K562 (cell line): ENCODE results near the gene LOXL3. TPM values are rescaled to one million over a fixed set of nuclear protein-coding genes. Genes with fewer than 3 reads are reported as not detected.

ENCODE experiments used
- ADNP ChIP-seq: fragments of 200-800 bp; sonication (Bioruptor generic); IDR thresholded peaks from 2 replicates; pipeline ENCODE4 v1.6.1; 2016; ENCODE audit warnings: missing genetic modification characterization, missing compliant biosample characterization
- ARNT ChIP-seq, 2 experiments: fragments of 450-650 bp; IDR thresholded peaks; 2 replicates each; pipeline ENCODE4 v1.6.1; 2016; ENCODE audit warnings: mild to moderate bottlenecking in 1 of 2
- polyA plus RNA-seq, 8 experiments: library from polyadenylated mRNA; depleted of rRNA in 4 of 8; stranded (reverse) in 5 of 8; unstranded in 3 of 8; fragments of >200 nt; fragmentation: Nextera tagmentation in 2 of 8; fragmentation: Illumina TruSeq in 1 of 8; extraction: Ambion mirVana in 2 of 8; extraction: Trizol in 1 of 8; gene quantifications; 2 replicates each; pipeline versions ENCODE4 v1.2.1 to v1.2.3, GENCODE V29; 2011 to 2014; ENCODE audit warnings: inconsistent platforms in 1 of 8, missing spikeins in 1 of 8
- total RNA-seq, 7 experiments: library from RNA; depleted of rRNA in 6 of 7; stranded (reverse); fragments of >200 nt in 6 of 7; fragmentation: Illumina TruSeq in 2 of 7; extraction: Trizol in 2 of 7; gene quantifications; 2 replicates each; pipeline versions ENCODE4 v1.2.1 to v1.2.3, GENCODE V29; 2011 to 2021; ENCODE audit warnings: low replicate concordance in 1 of 7
- TF ChIP-seq, protein P1 (sequence below): fragments of 450-650 bp; IDR thresholded peaks from 2 replicates; pipeline ENCODE4 v1.7.1; 2018; ENCODE audit warnings: mild to moderate bottlenecking, low read depth; ENCODE audit not compliant: partially characterized antibody
- TF ChIP-seq, protein P2 (sequence below): IDR thresholded peaks from 2 replicates; pipeline ENCODE4 v1.6.1; 2011; ENCODE audit warnings: borderline replicate concordance, low read depth, mild to moderate bottlenecking, moderate library complexity, low read length; ENCODE audit not compliant: insufficient read depth, poor library complexity, severe bottlenecking

Gene LOXL3
- total and polyA plus RNA-seq, 9 of the 15 experiments (the other 6 are each of a cell fraction or from before 2014, with no cell fraction given): 0.22 to 0.99 (median 0.31) TPM

DNA sequence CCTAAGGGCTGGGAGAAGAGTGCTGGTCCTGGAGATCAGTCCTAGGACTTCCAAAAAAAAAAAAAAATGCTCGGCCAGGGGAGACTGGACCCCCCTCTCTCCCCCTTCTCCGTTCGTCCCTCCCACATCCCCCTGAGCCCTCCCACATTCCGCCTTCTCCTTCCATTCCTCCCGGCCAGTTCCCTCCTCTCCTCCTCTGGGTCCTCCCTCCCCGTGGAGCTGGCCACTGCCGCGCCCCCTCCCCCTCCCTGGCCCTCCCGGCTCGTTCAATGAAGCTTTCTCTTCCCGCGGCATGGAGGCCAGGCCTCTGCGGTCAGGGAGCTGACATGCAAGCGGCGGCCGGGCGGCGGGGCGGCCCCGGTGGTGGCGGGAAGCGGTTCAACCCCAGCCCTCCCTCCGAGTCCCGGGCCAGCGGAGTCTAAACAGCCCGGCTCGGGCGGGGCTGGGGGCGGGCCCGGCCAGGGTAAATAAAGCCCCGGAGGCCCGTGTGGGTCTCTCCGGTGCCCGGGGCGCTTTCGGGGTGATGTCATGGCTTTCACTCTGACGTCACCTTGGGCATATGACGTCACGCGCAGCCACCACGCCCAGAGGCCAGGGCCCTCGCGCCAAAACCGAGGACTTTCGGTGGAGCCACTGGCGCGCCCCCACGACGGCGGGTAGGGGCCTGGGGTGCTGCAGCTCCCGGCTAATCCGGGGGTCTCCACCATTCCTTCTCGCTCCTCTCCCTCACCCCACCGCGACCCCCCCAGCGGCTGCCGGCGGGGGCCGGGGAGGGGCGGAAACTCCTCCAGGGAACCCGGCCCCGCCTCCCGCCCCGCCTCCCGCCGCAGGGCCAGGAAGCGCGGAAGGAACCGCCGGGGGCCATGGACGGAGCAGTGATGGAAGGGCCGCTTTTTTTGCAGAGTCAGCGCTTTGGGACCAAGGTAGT is at the start of gene LOXL3, which contains the start of gene DOK1 (continued):
- TF ChIP-seq, protein P1, sequence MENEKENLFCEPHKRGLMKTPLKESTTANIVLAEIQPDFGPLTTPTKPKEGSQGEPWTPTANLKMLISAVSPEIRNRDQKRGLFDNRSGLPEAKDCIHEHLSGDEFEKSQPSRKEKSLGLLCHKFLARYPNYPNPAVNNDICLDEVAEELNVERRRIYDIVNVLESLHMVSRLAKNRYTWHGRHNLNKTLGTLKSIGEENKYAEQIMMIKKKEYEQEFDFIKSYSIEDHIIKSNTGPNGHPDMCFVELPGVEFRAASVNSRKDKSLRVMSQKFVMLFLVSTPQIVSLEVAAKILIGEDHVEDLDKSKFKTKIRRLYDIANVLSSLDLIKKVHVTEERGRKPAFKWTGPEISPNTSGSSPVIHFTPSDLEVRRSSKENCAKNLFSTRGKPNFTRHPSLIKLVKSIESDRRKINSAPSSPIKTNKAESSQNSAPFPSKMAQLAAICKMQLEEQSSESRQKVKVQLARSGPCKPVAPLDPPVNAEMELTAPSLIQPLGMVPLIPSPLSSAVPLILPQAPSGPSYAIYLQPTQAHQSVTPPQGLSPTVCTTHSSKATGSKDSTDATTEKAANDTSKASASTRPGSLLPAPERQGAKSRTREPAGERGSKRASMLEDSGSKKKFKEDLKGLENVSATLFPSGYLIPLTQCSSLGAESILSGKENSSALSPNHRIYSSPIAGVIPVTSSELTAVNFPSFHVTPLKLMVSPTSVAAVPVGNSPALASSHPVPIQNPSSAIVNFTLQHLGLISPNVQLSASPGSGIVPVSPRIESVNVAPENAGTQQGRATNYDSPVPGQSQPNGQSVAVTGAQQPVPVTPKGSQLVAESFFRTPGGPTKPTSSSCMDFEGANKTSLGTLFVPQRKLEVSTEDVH: peak; percentile 95
- TF ChIP-seq ADNP (tag) (no peak), ARNT (IDR thresholded peaks at IDR 0.05) (no peak)
- TF ChIP-seq, protein P2, sequence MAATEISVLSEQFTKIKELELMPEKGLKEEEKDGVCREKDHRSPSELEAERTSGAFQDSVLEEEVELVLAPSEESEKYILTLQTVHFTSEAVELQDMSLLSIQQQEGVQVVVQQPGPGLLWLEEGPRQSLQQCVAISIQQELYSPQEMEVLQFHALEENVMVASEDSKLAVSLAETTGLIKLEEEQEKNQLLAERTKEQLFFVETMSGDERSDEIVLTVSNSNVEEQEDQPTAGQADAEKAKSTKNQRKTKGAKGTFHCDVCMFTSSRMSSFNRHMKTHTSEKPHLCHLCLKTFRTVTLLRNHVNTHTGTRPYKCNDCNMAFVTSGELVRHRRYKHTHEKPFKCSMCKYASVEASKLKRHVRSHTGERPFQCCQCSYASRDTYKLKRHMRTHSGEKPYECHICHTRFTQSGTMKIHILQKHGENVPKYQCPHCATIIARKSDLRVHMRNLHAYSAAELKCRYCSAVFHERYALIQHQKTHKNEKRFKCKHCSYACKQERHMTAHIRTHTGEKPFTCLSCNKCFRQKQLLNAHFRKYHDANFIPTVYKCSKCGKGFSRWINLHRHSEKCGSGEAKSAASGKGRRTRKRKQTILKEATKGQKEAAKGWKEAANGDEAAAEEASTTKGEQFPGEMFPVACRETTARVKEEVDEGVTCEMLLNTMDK: no peak
